ENCODE measurements around the gene KRTAP9-9. TPM values are rescaled to one million over a fixed set of nuclear protein-coding genes. Genes with fewer than 3 reads are reported as not detected.

The KRTAP9-9 gene
- total and polyA plus RNA-seq, 9 of the 15 experiments (the other 6 are each of a cell fraction or from before 2014, with no cell fraction given), result not detected

DNA sequence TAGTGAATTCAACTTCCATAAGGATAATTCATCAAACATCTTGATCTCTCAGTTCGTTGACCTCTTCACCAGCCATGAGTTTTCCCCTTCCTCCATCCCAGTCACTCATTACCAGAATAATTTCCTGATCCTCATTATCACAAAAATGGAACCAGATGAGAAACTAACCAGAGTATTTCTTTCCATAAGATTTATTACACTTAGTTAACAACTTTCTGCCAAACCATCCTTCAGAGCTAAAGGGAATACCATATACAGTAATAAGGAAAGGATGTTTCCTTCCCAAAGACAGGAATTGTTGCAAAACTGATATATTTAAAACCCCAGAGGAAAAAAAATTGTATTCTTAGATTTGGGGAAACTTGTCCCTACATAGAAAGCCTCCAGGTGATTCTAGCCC, 38.8 kb downstream of the KRTAP9-9 start:
- POLR2A ChIA-PET, result no interaction called here
- no peak for ATAC-seq
- no peaks in the 10 kb centered on the region for H4K20me1 ChIP-seq (replicated peaks; ENCODE audit: control insufficient read depth, insufficient read depth, low read length)

More for the DNA sequence above, 38.8 kb downstream of the KRTAP9-9 start:
- Histone ChIP-seq H2AFZ (ENCODE audit: low read depth, low read length) (no peak overlapping the region), H3K27me3 (ENCODE audit: control insufficient read depth in 2 of 2, insufficient read depth in 2 of 2, low read length in 2 of 2) (peaks cover 3 to 11% of the 10 kb centered on the region in 2 experiments; a peak in 2 of 5 replicates), H3K4me1 (replicated peaks in 1 of 2; ENCODE audit: control insufficient read depth in 2 of 2, insufficient read depth in 2 of 2, low read length in 2 of 2) (no peaks in the 10 kb centered on the region), H3K36me3 (ENCODE audit: control insufficient read depth, insufficient read depth, low read length) (no peaks in the 10 kb centered on the region), H3K79me2 (ENCODE audit: control insufficient read depth, insufficient read depth, low read length) (no peaks in the 10 kb centered on the region), H3K9me3 (replicated peaks; ENCODE audit: control insufficient read depth, insufficient read depth, low read depth, low read length) (no peaks in the 10 kb centered on the region), H3K9ac (ENCODE audit: insufficient read depth in 1 of 2, low read depth in 2 of 2, low read length in 2 of 2) (no peak overlapping the region), H3K4me2 (ENCODE audit: insufficient read depth, low read length) (no peak overlapping the region), H3K27ac (ENCODE audit: extremely low read depth, low read depth, low read length) (no peak overlapping the region), H3K4me3 (no peak overlapping the region), H3K9me1 (ENCODE audit: control insufficient read depth, insufficient read depth, low read length) (no peaks in the 10 kb centered on the region)
- TF ChIP-seq EGR1 (conservative IDR thresholded peaks at IDR 0.05) (no peak), ZKSCAN1 (IDR thresholded peaks at IDR 0.05; ENCODE audit: low read depth, low read length) (no peak), ZBTB5 (IDR thresholded peaks at IDR 0.05) (no peak), ILK (tag; IDR thresholded peaks at IDR 0.05; ENCODE audit: borderline replicate concordance, low read depth) (no peak), MECOM (CRISPR knock-in tag; IDR thresholded peaks at IDR 0.05) (no peak), SIX5 (IDR thresholded peaks at IDR 0.05; ENCODE audit: borderline replicate concordance in 1 of 2, insufficient read depth in 1 of 2, low read depth in 1 of 2, low read length in 2 of 2) (no peak), ZNF518B (CRISPR knock-in tag; IDR thresholded peaks at IDR 0.05) (no peak), FOXM1 (IDR thresholded peaks at IDR 0.05; ENCODE audit: low read depth) (no peak), FOXM1 (CRISPR knock-in tag; IDR thresholded peaks at IDR 0.05; ENCODE audit: low read depth) (no peak), TRIM24 (IDR thresholded peaks at IDR 0.05) (no peak), RAD51 (IDR thresholded peaks at IDR 0.05; ENCODE audit: borderline replicate concordance, low read depth) (no peak), ZFX (CRISPR knock-in tag; IDR thresholded peaks at IDR 0.05) (no peak), DDX20 (tag; IDR thresholded peaks at IDR 0.05; ENCODE audit: low read depth) (no peak), CREB1 (IDR thresholded peaks at IDR 0.05) (no peak), CREB1 (CRISPR knock-in tag; IDR thresholded peaks at IDR 0.05) (no peak)
- TF ChIP-seq, protein P1, sequence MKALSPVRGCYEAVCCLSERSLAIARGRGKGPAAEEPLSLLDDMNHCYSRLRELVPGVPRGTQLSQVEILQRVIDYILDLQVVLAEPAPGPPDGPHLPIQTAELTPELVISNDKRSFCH (CRISPR knock-in tag; IDR thresholded peaks at IDR 0.05), result no peak
- TF ChIP-seq, protein P1 (tag; IDR thresholded peaks at IDR 0.05), result no peak
- DNase-seq (ENCODE audit: extremely low read depth in 1 of 4, low spot score in 3 of 4) (no peak), FAIRE-seq (no peak)
- CTCF ChIA-PET (ENCODE audit: low intra/inter-chr PET ratio), result no interaction called here
- intact Hi-C loops (cut with micrococcal nuclease), result no loop called here
- 0% methylated on average over 1 of the region's 1 CpG for WGBS (ENCODE audit: insufficient coverage, low coverage, missing lambda C conversion rate)
- in situ Hi-C loops (cut with MboI), result no loop called here
- no TSS peak for BruUV-seq (replicated peaks)
